ENCODE results near the gene GBF1.
"Not testable (repeated sequence)": the region's sequence is repeated elsewhere in the genome, so short reads cannot be mapped to it uniquely, and the experiment has no call there.

GBF1 gene

GRCh38 chr10:102274062-102274461 lies 28.7 kb downstream of the GBF1 start:
- DNase-seq (ENCODE audit: low spot score), result no peak

GRCh38 chr10:102275343-102275742 lies 30.0 kb downstream of the GBF1 start:
- no peak for DNase-seq (ENCODE audit: low spot score)

- DNase-seq (ENCODE audit: low spot score), result no peak
These were observed 33.8 kb downstream of the GBF1 start for GRCh38 chr10:102279104-102279503.

GRCh38 chr10:102280397-102281101 lies 35.2 kb downstream of the GBF1 start:
- no peak for DNase-seq (ENCODE audit: low spot score)

GRCh38 chr10:102281102-102281487 lies 35.8 kb downstream of the GBF1 start:
- no peak for DNase-seq (ENCODE audit: low spot score)

- no peak for DNase-seq (ENCODE audit: low spot score)
These were observed 38.2 kb downstream of the GBF1 start for GRCh38 chr10:102283488-102283887.

- no peak for DNase-seq (ENCODE audit: low spot score)
These were observed 38.6 kb downstream of the GBF1 start for GRCh38 chr10:102283890-102284289.

GRCh38 chr10:102284531-102284930 lies 39.2 kb downstream of the GBF1 start:
- no peak for DNase-seq (ENCODE audit: low spot score)

- no peak for DNase-seq (ENCODE audit: low spot score)
These were observed 39.8 kb downstream of the GBF1 start for GRCh38 chr10:102285133-102285532.

GRCh38 chr10:102286216-102286615 lies 40.9 kb downstream of the GBF1 start:
- DNase-seq (ENCODE audit: low spot score), result no peak

- DNase-seq (ENCODE audit: low spot score), result no peak
These were observed 42.2 kb downstream of the GBF1 start for GRCh38 chr10:102287538-102287937.

GRCh38 chr10:102287991-102288390 lies 42.7 kb downstream of the GBF1 start:
- no peak for DNase-seq (ENCODE audit: low spot score)

- no peak for DNase-seq (ENCODE audit: low spot score)
These were observed 44.0 kb downstream of the GBF1 start for GRCh38 chr10:102289356-102289755.

GRCh38 chr10:102289840-102290239 lies 44.5 kb downstream of the GBF1 start:
- no peak for DNase-seq (ENCODE audit: low spot score)

- no peak for DNase-seq (ENCODE audit: low spot score)
These were observed 46.0 kb downstream of the GBF1 start for GRCh38 chr10:102291221-102291905.

- DNase-seq (ENCODE audit: low spot score), result no peak
These were observed 51.8 kb downstream of the GBF1 start for GRCh38 chr10:102297101-102297500.

GRCh38 chr10:102298899-102299298 lies 53.6 kb downstream of the GBF1 start:
- no peak for DNase-seq (ENCODE audit: low spot score)

GRCh38 chr10:102299873-102300272 lies 54.5 kb downstream of the GBF1 start:
- no peak for DNase-seq (ENCODE audit: low spot score)

- DNase-seq (ENCODE audit: low spot score), result no peak
These were observed 55.0 kb downstream of the GBF1 start for GRCh38 chr10:102300278-102300843.

- not testable (repeated sequence) for DNase-seq (ENCODE audit: low spot score)
These were observed 55.6 kb downstream of the GBF1 start for GRCh38 chr10:102300912-102301311.

- not testable (repeated sequence) for DNase-seq (ENCODE audit: low spot score)
These were observed 56.0 kb downstream of the GBF1 start for GRCh38 chr10:102301332-102301731.

- no peak for DNase-seq (ENCODE audit: low spot score)
These were observed 57.3 kb downstream of the GBF1 start for GRCh38 chr10:102302611-102303010.

GRCh38 chr10:102306006-102306405 lies 60.7 kb downstream of the GBF1 start:
- DNase-seq (ENCODE audit: low spot score), result no peak
